Transverse colon (tissue), 4 donors: ENCODE results near the gene AURKA.

ENCODE experiments used
- EP300 ChIP-seq: sonication (generic); formaldehyde crosslinking; IDR thresholded peaks from one replicate; pipeline ENCODE4 v1.6.1; 2017; ENCODE audit warnings: antibody characterized with exemption, low read depth
- POLR2A ChIP-seq: fragments of 450-650 bp; IDR thresholded peaks from one replicate; pipeline ENCODE4 v1.6.1; 2016; ENCODE audit warnings: antibody characterized with exemption, mild to moderate bottlenecking, moderate library complexity
- POLR2AphosphoS5 ChIP-seq, 3 donors: sonication (generic); formaldehyde crosslinking; IDR thresholded peaks; one replicate each; pipeline ENCODE4 v1.6.1; 2016; ENCODE audit warnings: antibody characterized with exemption in 3 of 3
- TF ChIP-seq, protein P1 (sequence below), 5 experiments: fragments of 200-600 bp in 3 of 5; fragments of 450-650 bp in 2 of 5; sonication (generic) in 3 of 5; IDR thresholded peaks; 1 replicate in 2 of 5; 2 replicates in 3 of 5; pipeline ENCODE4 v1.5.1; 2016 to 2017; ENCODE audit warnings: antibody characterized with exemption in 5 of 5, inconsistent platforms in 3 of 5, mild to moderate bottlenecking in 2 of 5, moderate library complexity in 1 of 5

DNA sequence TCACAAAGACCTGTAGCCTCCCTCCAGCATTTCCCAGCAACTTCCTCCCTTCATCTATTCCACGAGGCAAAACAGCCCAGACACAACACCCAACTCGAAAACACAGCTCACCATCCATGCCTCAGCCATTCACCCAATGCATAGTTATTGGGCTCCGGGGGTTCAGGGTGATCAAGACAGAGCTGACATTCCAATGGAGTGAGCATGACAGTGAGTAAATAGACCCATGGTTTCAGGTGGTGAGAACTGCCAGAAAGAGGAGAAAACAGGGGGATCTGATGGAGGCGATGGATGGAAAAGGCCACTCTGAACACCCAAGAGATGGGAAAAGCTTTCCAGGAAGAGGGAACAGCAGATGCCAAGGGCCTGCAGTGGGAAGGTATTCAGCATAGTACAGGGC, 25.9 kb upstream of the AURKA start:
- TF ChIP-seq EP300 (no peak), POLR2AphosphoS5 (IDR thresholded peaks at IDR 0.05) (no peak), POLR2A (no peak)
- TF ChIP-seq, protein P1, sequence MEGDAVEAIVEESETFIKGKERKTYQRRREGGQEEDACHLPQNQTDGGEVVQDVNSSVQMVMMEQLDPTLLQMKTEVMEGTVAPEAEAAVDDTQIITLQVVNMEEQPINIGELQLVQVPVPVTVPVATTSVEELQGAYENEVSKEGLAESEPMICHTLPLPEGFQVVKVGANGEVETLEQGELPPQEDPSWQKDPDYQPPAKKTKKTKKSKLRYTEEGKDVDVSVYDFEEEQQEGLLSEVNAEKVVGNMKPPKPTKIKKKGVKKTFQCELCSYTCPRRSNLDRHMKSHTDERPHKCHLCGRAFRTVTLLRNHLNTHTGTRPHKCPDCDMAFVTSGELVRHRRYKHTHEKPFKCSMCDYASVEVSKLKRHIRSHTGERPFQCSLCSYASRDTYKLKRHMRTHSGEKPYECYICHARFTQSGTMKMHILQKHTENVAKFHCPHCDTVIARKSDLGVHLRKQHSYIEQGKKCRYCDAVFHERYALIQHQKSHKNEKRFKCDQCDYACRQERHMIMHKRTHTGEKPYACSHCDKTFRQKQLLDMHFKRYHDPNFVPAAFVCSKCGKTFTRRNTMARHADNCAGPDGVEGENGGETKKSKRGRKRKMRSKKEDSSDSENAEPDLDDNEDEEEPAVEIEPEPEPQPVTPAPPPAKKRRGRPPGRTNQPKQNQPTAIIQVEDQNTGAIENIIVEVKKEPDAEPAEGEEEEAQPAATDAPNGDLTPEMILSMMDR (IDR thresholded peaks at IDR 0.05) = no peak
